K562 (cell line): ENCODE data around the gene DCAKD. TPM values are rescaled to one million over a fixed set of nuclear protein-coding genes. Genes with fewer than 3 reads are reported as not detected.

Experiments used
- ATAC-seq: fragments of 200-7000 bp; cut with Tn5 transposase; 3 replicates; pipeline ENCODE4 v1.9.1; 2020; ENCODE audit warnings: moderate library complexity
- BruUV-seq: library from RNA; stranded (reverse); fragments of 400-500 nt; replicated peaks from 2 replicates; lab custom pipeline; 2021; lab: Mats Ljungman, UMichigan
- CTCF ChIA-PET: fragments of 300-600 bp; formaldehyde crosslinking; extraction: SDS; loops from one replicate; lab custom pipeline; 2021; ENCODE audit warnings: low intra/inter-chr PET ratio; lab: Yijun Ruan, JAX
- POLR2A ChIA-PET: fragments of 300-600, 350-650 bp; sonication (Branson Sonifier 250); formaldehyde crosslinking; extraction: SDS; loops from one replicate; lab custom pipeline; 2021; ENCODE audit warnings: antibody characterized with exemption, inconsistent platforms; lab: Yijun Ruan, JAX
- DNase-seq, 4 experiments: peaks; one replicate each; pipeline versions ENCODE4 v3.0.0 to v3.0.0-alpha.2; 2011 to 2018; ENCODE audit warnings: low spot score in 3 of 4, mixed read lengths in 3 of 4; ENCODE audit errors: extremely low read depth in 1 of 4
- FAIRE-seq: peaks from 2 replicates; lab custom pipeline; 2011; peaks lifted over from hg19 to GRCh38; lab: Jason Lieb, UNC
- H2AFZ ChIP-seq: 2 replicates; pipeline ENCODE4 v1.6.0; 2011; ENCODE audit warnings: low read depth, low read length, control low read depth, inconsistent platforms
- H3K27ac ChIP-seq: fragments of 200-600 bp; 3 replicates; pipeline ENCODE4 v1.8.0; 2011; ENCODE audit warnings: low read depth, mild to moderate bottlenecking, control low read depth, inconsistent platforms, low read length, moderate library complexity, mixed read lengths; ENCODE audit errors: extremely low read depth
- H3K27me3 ChIP-seq, 2 experiments: fragments of 300-600 bp in 1 of 2; 2 replicates in 1 of 2; 3 replicates in 1 of 2; pipeline versions ENCODE4 v1.6.0 to v1.8.0; 2011; ENCODE audit warnings: inconsistent platforms in 2 of 2, low read length in 2 of 2, mild to moderate bottlenecking in 1 of 2, mixed read lengths in 1 of 2, moderate library complexity in 1 of 2; ENCODE audit not compliant: control insufficient read depth in 2 of 2, insufficient read depth in 2 of 2
- H3K36me3 ChIP-seq: fragments of 300-600 bp; 3 replicates; pipeline ENCODE4 v1.8.0; 2011; ENCODE audit warnings: mild to moderate bottlenecking, low read length, inconsistent platforms; ENCODE audit not compliant: control insufficient read depth, insufficient read depth
- H3K4me1 ChIP-seq, 2 experiments: fragments of 200-600 bp in 1 of 2; replicated peaks in 1 of 2; 2 replicates in 1 of 2; 3 replicates in 1 of 2; pipeline versions ENCODE4 v1.5.1 to v1.8.0; 2011; ENCODE audit warnings: inconsistent platforms in 2 of 2, low read length in 2 of 2, mild to moderate bottlenecking in 1 of 2, mixed read lengths in 1 of 2, moderate library complexity in 1 of 2; ENCODE audit not compliant: control insufficient read depth in 2 of 2, insufficient read depth in 2 of 2
- H3K4me2 ChIP-seq: 2 replicates; pipeline ENCODE4 v1.6.1; 2011; ENCODE audit warnings: low read length, control low read depth, inconsistent platforms, mixed read lengths; ENCODE audit not compliant: insufficient read depth
- H3K4me3 ChIP-seq: fragments of 200-600 bp; sonication (generic), shearing (Covaris generic); 2 replicates; pipeline ENCODE4 v1.5.1; 2016; ENCODE audit warnings: control low read depth, inconsistent platforms
- H3K79me2 ChIP-seq: fragments of 200-600 bp; 3 replicates; pipeline ENCODE4 v1.8.0; 2011; ENCODE audit warnings: low read length, inconsistent platforms; ENCODE audit not compliant: control insufficient read depth, insufficient read depth
- H3K9ac ChIP-seq, 2 experiments: 2 replicates each; pipeline versions ENCODE4 v1.6.0 to v1.6.1; 2011; ENCODE audit warnings: low read depth in 2 of 2, low read length in 2 of 2, control low read depth in 1 of 2, inconsistent platforms in 1 of 2, mild to moderate bottlenecking in 1 of 2, mixed read lengths in 1 of 2; ENCODE audit not compliant: insufficient read depth in 1 of 2
- H3K9me1 ChIP-seq: one replicate; pipeline ENCODE4 v1.6.0; 2011; ENCODE audit warnings: inconsistent platforms, mild to moderate bottlenecking, low read length, moderate library complexity; ENCODE audit not compliant: control insufficient read depth, insufficient read depth
- H3K9me3 ChIP-seq: replicated peaks from 2 replicates; pipeline ENCODE4 v1.5.1; 2011; ENCODE audit warnings: low read depth, low read length, inconsistent platforms; ENCODE audit not compliant: control insufficient read depth, insufficient read depth
- H4K20me1 ChIP-seq: replicated peaks from 2 replicates; pipeline ENCODE4 v1.6.1; 2011; ENCODE audit warnings: low read length, inconsistent platforms, mixed read lengths; ENCODE audit not compliant: control insufficient read depth, insufficient read depth
- GATAD2A ChIP-seq: fragments of 450-650 bp; IDR thresholded peaks from 2 replicates; pipeline ENCODE4 v1.6.1; 2017
- POLR2G ChIP-seq: fragments of 200-400 bp; formaldehyde crosslinking; IDR thresholded peaks from 2 replicates; pipeline ENCODE4 v1.6.1; 2017; ENCODE audit warnings: low read depth, mild to moderate bottlenecking, antibody characterized with exemption, low read length, moderate library complexity
- RCOR1 ChIP-seq, 2 experiments: IDR thresholded peaks; 2 replicates each; pipeline ENCODE4 v1.6.1; 2012; ENCODE audit warnings: low read depth in 2 of 2, low read length in 2 of 2, borderline replicate concordance in 1 of 2, improper control_type of control experiment in 1 of 2
- SRSF7 ChIP-seq: fragments of 200-400 bp; formaldehyde crosslinking; optimal IDR thresholded peaks from 2 replicates; pipeline ENCODE3; 2017; ENCODE audit warnings: mild to moderate bottlenecking, low read depth, low read length
- WGBS: fragments of 100-300 bp; shearing (Covaris generic); methylation state at CpG from one replicate; pipeline ENCODE4 v1.1.6; 2016; ENCODE audit warnings: low coverage, mixed read lengths; ENCODE audit not compliant: insufficient coverage; ENCODE audit errors: missing lambda C conversion rate; 5-methylcytosine and 5-hydroxymethylcytosine counted together
- in situ Hi-C: fragments of 300-500 bp; cut with MboI; formaldehyde crosslinking; loops from 4 replicates; pipeline ENCODE4 v1.15.0; 2018; ENCODE audit warnings: inconsistent platforms, mixed read lengths
- intact Hi-C: fragments of 100-400 bp; cut with micrococcal nuclease; formaldehyde crosslinking; loops from 2 replicates; pipeline ENCODE4 v1.14.2; 2022
- polyA plus RNA-seq, 8 experiments: library from polyadenylated mRNA; depleted of rRNA in 4 of 8; stranded (reverse) in 5 of 8; unstranded in 3 of 8; fragments of >200 nt; fragmentation: Nextera tagmentation in 2 of 8; fragmentation: Illumina TruSeq in 1 of 8; extraction: Ambion mirVana in 2 of 8; extraction: Trizol in 1 of 8; gene quantifications; 2 replicates each; pipeline versions ENCODE4 v1.2.1 to v1.2.3, GENCODE V29; 2011 to 2014; ENCODE audit warnings: inconsistent platforms in 1 of 8, missing spikeins in 1 of 8
- total RNA-seq, 7 experiments: library from RNA; depleted of rRNA in 6 of 7; stranded (reverse); fragments of >200 nt in 6 of 7; fragmentation: Illumina TruSeq in 2 of 7; extraction: Trizol in 2 of 7; gene quantifications; 2 replicates each; pipeline versions ENCODE4 v1.2.1 to v1.2.3, GENCODE V29; 2011 to 2021; ENCODE audit warnings: low replicate concordance in 1 of 7
- TF ChIP-seq, protein P1 (sequence below): IDR thresholded peaks from 2 replicates; pipeline ENCODE4 v1.6.1; 2012; ENCODE audit warnings: low read depth, low read length, improper control_type of control experiment, borderline replicate concordance
- TF ChIP-seq, protein P2 (sequence below), 2 experiments: fragments of 450-650 bp in 1 of 2; sonication (generic) in 1 of 2; formaldehyde crosslinking in 1 of 2; IDR thresholded peaks in 1 of 2; conservative IDR thresholded peaks in 1 of 2; 2 replicates each; pipeline versions ENCODE4 v1.6.1 to v1.8.1; 2016 to 2023; ENCODE audit warnings: mild to moderate bottlenecking in 2 of 2, moderate library complexity in 2 of 2, inconsistent platforms in 1 of 2, missing genetic modification reagents in 1 of 2

The DCAKD gene
- total and polyA plus RNA-seq, 9 of the 15 experiments (the other 6 are each of a cell fraction or from before 2014, with no cell fraction given), result 7.9 to 35.5 (median 21.4) TPM

DNA sequence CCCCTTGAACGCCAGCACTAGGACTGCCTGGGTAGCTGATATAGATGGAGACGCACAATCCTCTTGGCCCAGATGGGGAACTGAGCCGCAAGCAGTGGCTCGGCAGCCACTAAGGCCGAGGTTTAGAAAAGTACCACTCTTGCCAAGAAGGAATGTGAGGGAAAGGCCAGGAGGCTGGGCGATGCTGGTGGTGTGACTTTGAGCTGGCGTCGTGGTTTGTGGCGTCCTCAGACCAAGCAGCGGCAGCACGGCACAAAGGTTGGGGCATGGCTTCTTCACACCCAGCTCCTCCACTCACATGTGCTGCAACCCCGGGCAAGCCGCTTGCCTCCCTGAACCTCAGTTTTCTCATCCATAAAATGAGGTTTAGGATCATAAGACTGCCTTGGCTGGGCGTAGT is 15.6 kb downstream of the DCAKD start (continued):
- TF ChIP-seq, protein P1, sequence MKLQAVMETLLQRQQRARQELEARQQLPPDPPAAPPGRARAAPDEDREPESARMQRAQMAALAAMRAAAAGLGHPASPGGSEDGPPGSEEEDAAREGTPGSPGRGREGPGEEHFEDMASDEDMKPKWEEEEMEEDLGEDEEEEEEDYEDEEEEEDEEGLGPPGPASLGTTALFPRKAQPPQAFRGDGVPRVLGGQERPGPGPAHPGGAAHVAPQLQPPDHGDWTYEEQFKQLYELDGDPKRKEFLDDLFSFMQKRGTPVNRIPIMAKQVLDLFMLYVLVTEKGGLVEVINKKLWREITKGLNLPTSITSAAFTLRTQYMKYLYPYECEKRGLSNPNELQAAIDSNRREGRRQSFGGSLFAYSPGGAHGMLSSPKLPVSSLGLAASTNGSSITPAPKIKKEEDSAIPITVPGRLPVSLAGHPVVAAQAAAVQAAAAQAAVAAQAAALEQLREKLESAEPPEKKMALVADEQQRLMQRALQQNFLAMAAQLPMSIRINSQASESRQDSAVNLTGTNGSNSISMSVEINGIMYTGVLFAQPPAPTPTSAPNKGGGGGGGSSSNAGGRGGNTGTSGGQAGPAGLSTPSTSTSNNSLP, result no peak
- TF ChIP-seq RCOR1 (IDR thresholded peaks at IDR 0.05; ENCODE audit: borderline replicate concordance in 1 of 2, low read depth in 2 of 2, low read length in 2 of 2), result no peak

DNA sequence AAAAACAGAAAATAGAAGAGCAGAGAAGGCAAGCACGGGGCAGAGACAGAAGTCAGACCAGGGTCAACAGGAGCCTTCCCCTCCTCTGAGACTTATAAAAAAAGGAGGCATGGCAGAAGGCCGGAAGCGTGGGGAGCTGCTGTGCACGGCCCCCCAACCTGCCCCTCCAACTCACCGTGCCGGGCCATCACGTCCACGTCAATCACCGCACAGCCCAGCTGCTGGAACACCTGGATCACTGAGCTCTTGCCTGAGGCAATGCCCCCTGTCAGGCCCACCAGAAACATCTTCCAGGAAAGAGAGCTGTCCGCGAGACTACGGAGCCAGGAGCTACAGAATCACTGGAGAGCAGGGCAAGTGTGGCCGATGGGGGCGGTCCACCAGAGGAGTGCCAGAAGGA is 16.8 kb downstream of the DCAKD start:
- BruUV-seq, result no TSS peak
- ChIA-PET CTCF (no interaction called here), POLR2A (interaction anchor here (0.6 to 1.5 kb wide), 5 partner anchors 9 to 332 kb away, joined by 3 to 5 read pairs (median 3); no protein-coding TSS in a partner anchor)
- 91% methylated on average over 12 of the region's 14 CpGs for WGBS
- in situ Hi-C loops (no loop called here), intact Hi-C loops (no loop called here)
- Histone ChIP-seq H3K9ac (no peak overlapping the region; a peak in 1 of 4 replicates), H3K36me3 (peaks cover 45% of the 10 kb centered on the region), H2AFZ (no peak overlapping the region), H3K27ac (no peak overlapping the region), H3K27me3 (no peaks in the 10 kb centered on the region), H3K4me3 (no peak overlapping the region), H3K9me1 (peaks cover 6% of the 10 kb centered on the region), H3K4me2 (no peak overlapping the region), H3K9me3 (no peaks in the 10 kb centered on the region), H3K79me2 (peaks cover 2% of the 10 kb centered on the region; the same call in 2 of the 3 replicates), H3K4me1 (peaks cover 22 to 26% of the 10 kb centered on the region in 2 experiments), H4K20me1 (no peaks in the 10 kb centered on the region; the same call in 1 of the 2 replicates)
- ATAC-seq (no peak), FAIRE-seq (no peak), DNase-seq (no peak)
- TF ChIP-seq GATAD2A, result no peak
- TF ChIP-seq, protein P2, sequence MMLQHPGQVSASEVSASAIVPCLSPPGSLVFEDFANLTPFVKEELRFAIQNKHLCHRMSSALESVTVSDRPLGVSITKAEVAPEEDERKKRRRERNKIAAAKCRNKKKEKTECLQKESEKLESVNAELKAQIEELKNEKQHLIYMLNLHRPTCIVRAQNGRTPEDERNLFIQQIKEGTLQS (IDR thresholded peaks at IDR 0.05), result no peak
- TF ChIP-seq, protein P2 (CRISPR knock-in tag; conservative IDR thresholded peaks at IDR 0.05), result no peak
- TF ChIP-seq SRSF7, result no peak
- 0 out of 2 replicates have a peak, but pooled peaks have one; percentile 31 for TF ChIP-seq POLR2G
